IPS-18a (cell line): ENCODE results near the gene NCKAP1.
"Not testable (repeated sequence)": the region's sequence is repeated elsewhere in the genome, so short reads cannot be mapped to it uniquely, and the experiment has no call there.

ENCODE experiments used
- H3K27ac ChIP-seq: one replicate; pipeline ENCODE4 v1.5.1; 2013; ENCODE audit warnings: low read length
- H3K27me3 ChIP-seq: one replicate; pipeline ENCODE4 v1.6.1; 2013; ENCODE audit warnings: mild to moderate bottlenecking, low read length; ENCODE audit not compliant: control insufficient read depth, insufficient read depth
- H3K36me3 ChIP-seq: one replicate; pipeline ENCODE4 v1.6.1; 2013; ENCODE audit warnings: low read depth, low read length; ENCODE audit not compliant: control insufficient read depth
- H3K4me1 ChIP-seq: one replicate; pipeline ENCODE4 v1.6.1; 2013; ENCODE audit warnings: low read depth, low read length; ENCODE audit not compliant: control insufficient read depth
- H3K4me3 ChIP-seq: one replicate; pipeline ENCODE4 v1.5.1; 2013; ENCODE audit warnings: low read length
- H3K9ac ChIP-seq: one replicate; pipeline ENCODE4 v1.6.1; 2013; ENCODE audit warnings: mild to moderate bottlenecking, low read length, moderate library complexity
- H3K9me3 ChIP-seq: one replicate; pipeline ENCODE4 v1.6.1; 2013; ENCODE audit warnings: low read depth, low read length; ENCODE audit not compliant: control insufficient read depth

NCKAP1 gene

DNA sequence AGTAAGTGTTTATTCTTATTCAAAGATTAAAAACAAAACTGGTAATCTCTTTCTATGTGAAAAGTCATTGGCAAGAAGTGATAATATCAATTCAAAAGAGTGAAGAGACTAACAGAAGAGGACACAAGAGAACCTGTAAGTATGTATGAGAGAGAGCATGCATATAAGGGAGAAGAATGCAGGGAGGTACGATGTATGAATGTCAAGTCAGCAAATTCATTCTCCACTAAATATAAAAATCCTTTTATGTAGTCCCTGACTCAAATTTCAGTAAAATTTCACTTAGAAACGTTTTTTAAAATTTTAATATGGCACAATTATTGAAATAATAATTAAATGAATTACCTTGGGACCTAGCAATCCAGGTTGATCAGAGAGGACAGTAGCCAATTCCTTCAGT lies 55.3 kb downstream of the NCKAP1 start:
- Histone ChIP-seq H3K27me3 (no peaks in the 10 kb centered on the region), H3K27ac (no peak overlapping the region), H3K9me3 (no peaks in the 10 kb centered on the region), H3K36me3 (peaks cover 67% of the 10 kb centered on the region), H3K4me3 (no peak overlapping the region), H3K4me1 (no peaks in the 10 kb centered on the region), H3K9ac (no peak overlapping the region)

DNA sequence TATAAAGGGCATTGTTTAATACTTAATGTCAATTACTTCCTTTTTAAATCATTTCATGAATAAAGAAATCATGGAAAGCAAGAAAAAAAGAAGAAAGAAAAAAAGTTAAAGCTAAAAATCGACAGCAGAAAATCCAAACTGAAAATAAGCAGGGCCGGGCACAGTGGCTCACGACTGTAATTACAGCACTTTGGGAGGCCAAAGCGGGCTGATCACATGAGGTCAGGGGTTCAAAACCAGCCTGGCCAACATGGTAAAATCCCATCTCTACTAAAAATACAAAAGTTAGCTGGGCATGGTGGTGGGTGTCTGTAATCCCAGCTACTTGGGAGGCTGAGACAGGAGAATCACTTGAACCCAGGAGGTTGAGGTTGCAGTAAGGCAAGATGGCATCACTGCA lies 56.8 kb downstream of the NCKAP1 start:
- not testable (repeated sequence) for H3K4me1 ChIP-seq, H3K9ac ChIP-seq, H3K4me3 ChIP-seq, H3K27me3 ChIP-seq, H3K9me3 ChIP-seq, H3K27ac ChIP-seq
- H3K36me3 ChIP-seq: peaks cover 73% of the 10 kb centered on the region

DNA sequence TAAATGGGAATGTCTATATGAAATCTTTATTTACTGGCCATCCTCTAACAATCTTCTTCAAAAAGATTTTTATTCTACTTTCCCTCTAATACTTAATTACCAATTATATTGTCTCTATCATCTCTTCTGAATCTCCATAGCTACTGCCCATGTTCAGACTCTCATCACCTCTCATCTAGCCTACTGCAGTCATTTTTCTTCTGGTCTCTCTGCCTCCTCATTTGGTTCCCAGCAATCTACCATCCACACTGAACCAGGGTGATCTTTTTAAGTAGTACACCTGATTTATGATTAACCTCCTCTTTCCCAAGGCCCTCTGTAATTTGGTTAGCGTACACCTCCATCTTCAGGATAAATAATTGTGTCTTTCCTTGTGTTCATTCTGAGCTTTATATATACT lies 57.6 kb downstream of the NCKAP1 start:
- peaks cover 69% of the 10 kb centered on the region for H3K36me3 ChIP-seq

DNA sequence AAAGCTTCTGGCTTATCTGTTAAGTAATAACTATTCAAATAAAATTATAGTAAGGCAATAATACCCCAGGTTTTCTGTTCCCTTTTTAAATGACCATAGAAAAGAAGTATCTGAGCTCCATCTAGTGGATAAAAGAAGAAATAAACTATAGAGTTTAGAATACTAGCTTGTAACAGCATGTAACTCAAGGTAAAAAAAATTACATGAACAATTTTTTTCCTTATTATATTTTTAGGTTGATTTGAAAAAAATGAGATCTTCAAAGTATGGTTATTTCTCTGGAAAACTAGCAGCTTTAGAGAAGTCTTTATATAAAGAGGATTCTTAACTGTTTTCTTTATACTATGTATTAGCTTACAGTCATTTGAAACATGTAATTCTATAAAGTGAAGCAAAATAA lies 58.1 kb downstream of the NCKAP1 start:
- Histone ChIP-seq H3K4me3 (no peak overlapping the region), H3K9me3 (no peaks in the 10 kb centered on the region), H3K27ac (no peak overlapping the region), H3K4me1 (no peaks in the 10 kb centered on the region), H3K36me3 (peaks cover 69% of the 10 kb centered on the region), H3K27me3 (no peaks in the 10 kb centered on the region), H3K9ac (no peak overlapping the region)

More for the DNA sequence above, 57.6 kb downstream of the NCKAP1 start:
- Histone ChIP-seq H3K9me3 (no peaks in the 10 kb centered on the region), H3K27ac (no peak overlapping the region), H3K4me3 (no peak overlapping the region), H3K9ac (no peak overlapping the region), H3K4me1 (no peaks in the 10 kb centered on the region), H3K27me3 (no peaks in the 10 kb centered on the region)

DNA sequence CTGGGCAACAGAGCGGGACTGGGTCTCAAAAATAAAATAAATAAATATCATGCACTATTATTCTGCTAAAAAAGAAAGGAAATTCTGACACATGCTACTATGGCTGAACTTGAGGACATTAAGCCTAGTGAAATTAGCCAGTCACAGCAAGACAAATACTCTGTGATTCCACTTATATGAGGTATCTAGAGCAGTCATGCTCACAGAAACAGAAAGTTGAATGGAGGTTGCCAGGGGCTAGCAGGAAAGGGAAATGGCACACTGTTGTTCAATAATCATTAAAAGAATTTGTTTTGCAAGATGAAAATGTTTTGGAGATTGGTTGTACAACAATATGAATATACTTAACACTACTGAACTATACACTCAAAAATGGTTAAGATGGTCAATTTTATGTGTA lies 60.8 kb downstream of the NCKAP1 start:
- no peaks in the 10 kb centered on the region for H3K27me3 ChIP-seq
- no peak overlapping the region for H3K27ac ChIP-seq
- peaks cover 65% of the 10 kb centered on the region for H3K36me3 ChIP-seq
- no peaks in the 10 kb centered on the region for H3K4me1 ChIP-seq
- H3K9me3 ChIP-seq: no peaks in the 10 kb centered on the region
- H3K9ac ChIP-seq: no peak overlapping the region
- H3K4me3 ChIP-seq: no peak overlapping the region

DNA sequence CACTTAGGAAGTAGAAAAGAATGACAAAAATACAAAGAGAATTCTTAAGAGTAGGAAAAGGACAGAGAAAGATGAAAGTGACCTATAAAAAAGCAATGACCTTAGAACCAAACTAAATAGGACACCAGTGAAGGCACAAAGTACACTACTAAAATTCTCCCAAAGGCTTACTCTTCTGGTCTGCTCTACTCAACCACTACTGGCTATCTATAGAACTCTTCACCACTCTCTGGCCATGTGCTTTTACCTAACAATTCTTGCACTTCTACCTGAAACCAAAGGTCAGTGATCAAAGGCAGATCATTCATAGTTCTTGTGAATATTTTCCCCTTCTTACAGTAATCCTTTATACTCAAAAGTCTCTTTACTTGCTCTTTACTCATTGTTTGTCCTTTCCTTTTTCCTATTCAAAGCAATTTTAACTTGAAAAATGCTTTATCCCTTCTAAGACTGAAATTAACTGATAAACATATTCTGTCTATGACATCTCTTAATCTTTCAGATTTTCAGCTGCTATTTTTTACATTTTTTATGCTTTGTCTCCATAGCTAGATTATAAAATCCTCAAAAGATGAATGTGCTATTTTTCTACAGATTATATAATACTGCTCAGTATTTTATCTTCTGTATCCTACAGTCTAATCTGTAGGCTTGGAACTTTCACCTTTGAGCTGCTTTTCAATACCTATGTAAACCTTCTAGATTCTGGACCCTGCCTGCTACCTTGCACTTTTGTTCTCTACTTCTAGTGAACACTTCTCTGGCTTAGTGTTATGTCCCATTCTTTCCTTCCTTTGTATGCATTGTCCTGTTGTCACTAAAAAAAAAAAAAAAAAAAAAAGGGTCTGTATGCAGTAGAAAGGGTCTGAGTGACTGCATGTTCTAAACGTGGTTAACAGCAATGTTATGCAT lies 64.6 kb downstream of the NCKAP1 start:
- no peak overlapping the region for H3K27ac ChIP-seq
- no peak overlapping the region for H3K9ac ChIP-seq
- no peaks in the 10 kb centered on the region for H3K9me3 ChIP-seq
- H3K36me3 ChIP-seq: peaks cover 49% of the 10 kb centered on the region
- H3K27me3 ChIP-seq: no peaks in the 10 kb centered on the region
- no peak overlapping the region for H3K4me3 ChIP-seq
- no peaks in the 10 kb centered on the region for H3K4me1 ChIP-seq

DNA sequence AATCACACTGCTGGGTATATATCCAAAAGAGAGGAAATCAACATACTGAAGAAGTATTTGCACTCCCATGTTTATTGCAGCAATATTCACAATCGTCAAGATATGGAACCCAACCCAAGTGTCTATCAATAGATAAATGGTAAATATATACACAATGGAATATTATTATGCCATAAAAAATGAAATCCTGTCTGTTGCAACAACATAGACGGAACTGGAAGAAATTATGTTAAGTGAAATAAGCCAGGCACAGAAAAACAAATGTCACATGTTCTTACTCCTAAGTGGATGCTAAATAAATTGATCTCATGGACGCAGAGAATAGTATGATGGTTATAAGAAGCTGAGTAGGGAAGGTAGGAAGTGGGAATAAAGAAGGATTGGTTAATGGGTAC lies 65.7 kb downstream of the NCKAP1 start:
- Histone ChIP-seq H3K9me3 (no peaks in the 10 kb centered on the region), H3K4me1 (no peaks in the 10 kb centered on the region), H3K27me3 (no peaks in the 10 kb centered on the region), H3K4me3 (no peak overlapping the region), H3K9ac (no peak overlapping the region), H3K36me3 (peaks cover 48% of the 10 kb centered on the region), H3K27ac (no peak overlapping the region)

DNA sequence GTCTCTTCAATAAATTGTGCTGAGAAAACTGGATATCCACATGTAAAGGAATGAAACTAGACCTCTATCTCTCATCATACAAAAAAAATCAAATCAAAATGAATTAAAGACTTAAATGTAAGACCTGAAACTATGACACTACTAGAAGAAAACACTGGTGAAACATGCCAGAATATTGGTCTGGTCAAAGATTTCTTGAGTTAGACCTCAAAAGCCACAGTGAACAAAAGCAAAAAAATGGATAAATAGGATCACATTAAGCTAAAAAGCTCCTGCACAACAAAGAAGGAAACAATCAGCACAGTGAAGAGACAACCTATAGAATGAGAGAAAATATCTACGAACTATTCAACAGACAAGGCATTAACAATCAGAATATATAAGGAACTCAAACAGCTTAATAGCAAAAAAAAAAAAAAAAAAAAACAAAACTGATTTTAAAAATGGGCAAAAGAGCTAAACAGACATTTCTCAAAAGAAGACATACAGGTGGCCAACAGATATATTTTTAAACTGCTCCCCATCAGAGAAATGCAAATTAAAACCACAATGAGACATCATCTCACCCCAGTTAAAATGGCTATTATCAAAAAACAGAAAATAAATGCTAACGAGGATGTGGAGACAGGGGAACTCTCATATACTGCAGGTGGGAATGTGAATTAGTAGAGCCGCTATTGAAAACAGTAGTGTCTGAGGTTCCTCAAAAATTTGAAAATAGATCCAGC lies 66.3 kb downstream of the NCKAP1 start:
- Histone ChIP-seq H3K36me3 (peaks cover 49% of the 10 kb centered on the region), H3K4me3 (no peak overlapping the region)

DNA sequence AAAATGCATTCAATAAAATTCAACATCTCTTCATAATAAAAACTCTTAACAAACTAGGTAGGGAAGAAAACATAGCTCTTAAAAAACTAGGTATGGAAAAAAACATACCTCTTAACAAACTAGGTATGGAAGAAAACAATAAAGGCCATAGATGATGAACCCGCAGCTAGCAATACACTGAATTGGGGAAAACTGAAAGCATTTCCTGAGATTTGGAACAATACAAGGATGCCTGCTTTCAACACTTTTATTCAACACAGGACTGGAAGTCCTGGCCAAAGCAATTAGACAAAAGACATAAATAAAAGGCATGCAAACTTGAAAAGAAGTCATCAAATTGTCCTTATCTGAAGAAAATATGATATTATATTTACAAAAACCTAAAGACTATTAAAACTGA lies 67.8 kb downstream of the NCKAP1 start:
- no peak overlapping the region for H3K4me3 ChIP-seq
- H3K9me3 ChIP-seq: no peaks in the 10 kb centered on the region
- H3K27ac ChIP-seq: no peak overlapping the region
- H3K4me1 ChIP-seq: no peaks in the 10 kb centered on the region
- H3K27me3 ChIP-seq: no peaks in the 10 kb centered on the region
- no peak overlapping the region for H3K9ac ChIP-seq
- peaks cover 54% of the 10 kb centered on the region for H3K36me3 ChIP-seq

More for the DNA sequence above, 66.3 kb downstream of the NCKAP1 start:
- Histone ChIP-seq H3K9ac (no peak overlapping the region), H3K27me3 (no peaks in the 10 kb centered on the region), H3K9me3 (no peaks in the 10 kb centered on the region), H3K27ac (no peak overlapping the region), H3K4me1 (no peaks in the 10 kb centered on the region)

DNA sequence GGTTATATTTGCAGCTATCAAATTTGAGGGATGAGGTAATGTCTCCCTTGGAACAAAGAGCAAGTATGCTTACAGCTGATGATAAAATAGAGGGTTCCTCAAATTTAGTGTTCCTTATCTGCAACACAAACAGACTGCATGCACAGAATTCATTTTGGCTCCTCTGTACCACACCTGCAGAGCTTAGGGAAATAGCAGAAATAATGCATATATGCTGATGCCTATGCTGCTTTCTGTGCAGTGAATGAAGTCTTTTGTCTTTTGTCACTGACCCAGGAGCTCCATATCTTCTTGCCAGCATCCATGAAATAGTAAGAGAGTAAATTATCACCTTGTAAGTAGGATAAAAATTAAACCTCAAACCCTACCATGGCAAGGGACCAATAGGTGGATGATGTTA lies 69.8 kb downstream of the NCKAP1 start:
- peaks cover 53% of the 10 kb centered on the region for H3K36me3 ChIP-seq
- no peak overlapping the region for H3K9ac ChIP-seq

DNA sequence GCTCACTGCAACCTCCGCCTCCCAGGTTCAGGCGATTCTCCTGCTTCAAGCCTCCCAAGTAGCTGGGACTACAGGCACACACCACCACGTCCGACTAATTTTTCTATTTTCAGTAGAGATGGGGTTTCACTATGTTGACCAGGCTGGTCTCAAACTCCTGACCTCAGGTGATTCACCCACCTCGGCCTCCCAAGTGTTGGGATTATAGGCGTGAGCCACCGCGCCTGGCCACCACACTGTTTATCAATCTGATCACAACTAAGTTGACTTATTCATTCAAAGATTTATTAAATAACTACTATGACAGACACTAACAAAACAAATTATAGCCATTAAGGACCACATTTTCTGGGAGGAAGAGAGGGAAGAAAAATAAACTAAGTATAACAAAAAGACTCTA lies 71.9 kb downstream of the NCKAP1 start:
- H3K27me3 ChIP-seq, H3K9ac ChIP-seq, H3K4me3 ChIP-seq, H3K4me1 ChIP-seq, H3K27ac ChIP-seq, H3K9me3 ChIP-seq: not testable (repeated sequence)
- H3K36me3 ChIP-seq: peaks cover 57% of the 10 kb centered on the region

More for the DNA sequence above, 69.8 kb downstream of the NCKAP1 start:
- H3K27ac ChIP-seq: no peak overlapping the region
- no peaks in the 10 kb centered on the region for H3K27me3 ChIP-seq
- no peaks in the 10 kb centered on the region for H3K4me1 ChIP-seq
- H3K9me3 ChIP-seq: no peaks in the 10 kb centered on the region
- no peak overlapping the region for H3K4me3 ChIP-seq
